GM18517 (cell line): ENCODE measurements around the gene FGF22.
"Not testable (repeated sequence)": the region's sequence is repeated elsewhere in the genome, so short reads cannot be mapped to it uniquely, and the experiment has no call there.

ENCODE experiments used
- ATAC-seq: cut with Tn5 transposase; IDR thresholded peaks from one replicate; pipeline ENCODE4 v1.9.1; 2021; ENCODE audit warnings: mild to moderate bottlenecking, moderate library complexity; ENCODE audit not compliant: unreplicated experiment

Gene FGF22

DNA sequence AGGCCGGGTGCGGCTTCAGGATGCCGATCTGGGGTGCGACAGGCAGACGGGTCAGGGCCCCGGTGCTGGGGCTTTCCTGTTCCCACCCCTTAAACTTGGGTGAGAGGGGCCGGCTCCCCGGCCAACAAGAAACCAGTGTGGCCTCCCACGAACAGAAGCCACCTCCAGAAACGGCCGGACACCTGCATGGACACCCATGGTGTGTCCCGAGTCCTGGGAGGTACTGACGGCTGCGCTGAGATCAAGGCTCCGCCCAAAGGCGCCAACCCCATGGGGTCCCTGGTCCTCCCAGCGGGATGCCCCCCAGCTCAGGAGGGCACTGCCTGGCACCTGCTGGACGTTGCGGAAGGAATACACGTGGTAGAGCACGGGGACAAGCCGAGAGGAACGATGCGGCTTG is 17.9 kb upstream of the FGF22 start:
- ATAC-seq = no peak

GRCh38 chr19:622666-623065 is 17.0 kb upstream of the FGF22 start:
- ATAC-seq = no peak

DNA sequence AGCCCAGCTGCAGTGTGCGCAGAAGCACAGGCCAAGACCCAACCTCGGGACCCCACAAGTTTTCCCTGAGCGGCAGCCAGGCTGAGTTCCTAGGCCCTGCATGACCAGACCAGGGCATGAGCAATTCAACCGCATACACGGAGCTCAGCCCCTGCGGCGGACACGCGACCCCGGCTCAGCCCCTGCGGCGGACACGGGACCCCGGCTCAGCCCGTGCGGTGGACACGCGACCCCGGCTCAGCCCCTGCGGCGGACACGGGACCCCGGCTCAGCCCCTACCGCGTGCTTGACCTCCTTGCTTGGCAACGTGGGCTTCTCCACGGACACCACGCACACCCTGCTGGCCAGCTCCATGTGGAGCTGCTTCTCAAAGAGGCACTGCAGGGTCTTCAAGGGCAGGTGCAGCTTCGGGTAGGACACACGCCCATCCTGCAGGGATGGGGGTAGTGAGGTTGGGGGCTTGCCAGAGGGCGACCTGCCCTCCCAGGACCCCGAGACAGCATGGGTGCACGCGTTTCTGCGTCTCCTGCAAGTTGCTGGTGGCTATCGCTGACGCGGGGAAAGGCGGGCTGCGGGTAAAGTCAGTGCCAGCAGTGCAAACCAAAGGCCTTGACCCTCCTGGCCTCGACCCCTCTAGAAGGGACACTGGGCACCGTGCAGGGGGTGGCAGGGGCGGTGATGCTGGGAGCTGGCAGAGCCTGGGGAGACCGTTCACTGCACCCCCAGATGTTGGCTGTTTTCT is 16.3 kb upstream of the FGF22 start:
- ATAC-seq = no peak

GRCh38 chr19:623974-624373 is 15.7 kb upstream of the FGF22 start:
- ATAC-seq = no peak

DNA sequence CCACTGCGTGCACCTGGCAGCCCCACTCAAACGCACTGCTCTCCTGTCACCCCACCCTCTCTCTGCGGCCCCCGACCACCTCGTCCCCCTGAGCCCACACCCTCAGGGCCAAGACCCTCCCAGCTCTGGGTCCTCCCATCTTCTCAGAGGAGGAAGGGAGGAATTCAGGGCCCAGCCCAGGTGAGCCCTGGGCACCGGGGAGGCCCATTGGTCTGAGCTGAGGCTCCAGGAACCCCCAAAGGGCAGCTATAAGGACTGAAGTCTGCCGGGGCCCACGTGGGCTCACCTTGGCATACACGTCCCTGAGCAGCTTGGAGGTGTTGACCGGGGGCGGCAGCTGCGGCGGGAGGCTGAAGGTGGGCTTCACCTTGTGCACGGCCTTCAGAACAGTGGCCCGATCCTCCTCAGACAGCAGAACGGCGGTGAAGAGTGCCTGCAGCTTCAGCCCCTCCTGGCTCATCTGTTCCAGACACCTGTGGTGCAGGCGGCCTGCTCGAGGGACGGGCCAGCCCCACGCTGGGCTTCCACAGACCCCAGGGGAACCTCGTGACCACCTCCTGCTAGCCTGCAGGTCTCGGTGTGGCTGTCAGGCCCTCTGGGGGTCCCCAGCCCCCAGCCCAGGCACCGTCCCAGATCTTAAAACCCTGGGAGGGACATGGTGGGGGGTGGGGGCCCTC is 15.1 kb upstream of the FGF22 start:
- no peak for ATAC-seq

- no peak for ATAC-seq
Measured at GRCh38 chr19:625257-625656, 14.4 kb upstream of the FGF22 start.

DNA sequence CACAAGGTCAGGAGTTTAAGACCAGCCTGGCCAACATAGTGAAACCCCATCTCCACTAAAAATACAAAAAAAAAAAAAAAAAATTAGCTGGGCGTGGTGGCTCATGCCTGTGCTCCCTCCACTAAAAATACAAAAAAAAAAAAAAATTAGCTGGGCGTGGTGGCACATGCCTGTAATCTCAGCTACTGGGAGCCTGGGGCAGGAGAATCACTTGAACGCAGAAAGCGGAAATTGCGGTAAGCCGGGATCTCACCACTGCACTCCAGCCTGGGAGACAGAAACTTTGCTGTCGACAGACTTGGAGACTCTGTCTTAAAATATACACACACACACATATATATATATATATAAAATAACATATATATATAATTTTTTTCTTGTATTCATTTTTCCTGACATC is 13.1 kb upstream of the FGF22 start:
- ATAC-seq = not testable (repeated sequence)

GRCh38 chr19:628168-628567 is 11.5 kb upstream of the FGF22 start:
- ATAC-seq = no peak

- ATAC-seq = not testable (repeated sequence)
Measured at GRCh38 chr19:629515-629914, 10.2 kb upstream of the FGF22 start.

- ATAC-seq = no peak
Measured at GRCh38 chr19:629961-630714, 9.5 kb upstream of the FGF22 start.

GRCh38 chr19:632579-633067 is 7.1 kb upstream of the FGF22 start:
- ATAC-seq = peak; percentile 15

DNA sequence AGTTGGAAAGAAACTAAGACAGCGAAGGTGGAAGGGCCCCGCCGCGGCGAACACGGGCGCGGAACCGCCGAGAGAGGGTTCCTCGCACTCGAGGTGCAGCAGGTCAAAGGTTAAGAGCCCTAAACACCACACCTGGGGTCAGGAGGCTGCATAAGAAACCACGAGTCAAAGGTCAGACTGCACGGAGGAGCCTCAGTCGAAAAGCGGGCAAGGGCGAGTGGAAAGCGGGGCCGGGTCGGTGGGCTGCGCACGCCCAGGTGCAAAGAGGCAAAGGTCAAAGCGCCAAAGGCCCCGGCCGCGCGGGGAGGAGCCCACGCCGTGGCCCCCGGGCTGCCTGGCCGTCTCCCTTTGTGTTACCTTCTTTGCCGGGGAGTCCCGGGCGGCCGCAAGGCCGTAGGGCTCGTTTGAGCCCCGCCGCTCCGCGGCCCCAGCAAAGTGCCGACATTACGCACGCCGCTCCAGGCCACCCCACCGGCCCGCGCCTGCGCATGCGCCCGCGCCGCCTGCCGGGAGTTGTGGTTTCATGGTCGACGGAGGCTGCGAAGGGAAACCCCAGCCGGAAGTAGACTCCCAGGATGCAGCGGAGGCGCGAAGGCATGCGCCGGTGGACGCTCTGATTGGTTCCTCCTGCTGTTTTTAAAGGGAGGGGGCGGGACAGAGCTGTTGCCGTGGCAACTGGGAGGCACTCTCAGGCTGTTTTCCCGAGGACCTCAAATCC is 6.5 kb upstream of the FGF22 start, which contains the start of gene POLRMT:
TSS of gene POLRMT (minus strand) at position 470 of the 718 bp plus-strand sequence. CDS start at position 445, 25 bp downstream.
- peak; percentile 62 for ATAC-seq

GRCh38 chr19:633786-634639 is 5.7 kb upstream of the FGF22 start:
- no peak for ATAC-seq

GRCh38 chr19:634975-635652 is 4.6 kb upstream of the FGF22 start:
- no peak for ATAC-seq

GRCh38 chr19:638906-639252 is 800 bp upstream of the FGF22 start:
- no peak for ATAC-seq

GRCh38 chr19:640161-640558 is 481 bp downstream of the FGF22 start:
- ATAC-seq = no peak

- ATAC-seq = no peak
Measured at GRCh38 chr19:640606-641189, 1.0 kb downstream of the FGF22 start.

DNA sequence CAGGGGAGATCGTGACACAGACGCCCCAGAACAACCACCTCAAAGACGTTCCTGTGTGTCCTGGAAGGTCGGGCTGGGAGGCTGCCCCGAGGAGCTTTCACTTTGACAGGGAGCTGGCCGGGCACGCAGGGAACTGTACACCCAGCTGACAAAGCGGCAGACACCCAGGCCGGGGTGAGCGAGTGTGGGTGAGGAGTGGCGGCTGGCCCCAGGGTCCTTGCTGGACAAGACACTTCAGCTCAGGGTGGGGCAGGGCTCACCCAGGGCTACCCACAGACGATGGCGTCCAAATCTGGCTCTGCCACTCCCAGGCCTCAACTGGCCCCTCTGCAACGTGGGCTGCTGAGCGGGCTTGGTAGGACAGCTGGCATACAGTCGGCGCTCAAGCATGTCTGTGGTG is 2.0 kb downstream of the FGF22 start:
- ATAC-seq = no peak
